Progenitor cell of endocrine pancreas (in vitro differentiated cells): ENCODE measurements around the gene FCN3. TPM values are rescaled to one million over a fixed set of nuclear protein-coding genes. Genes with fewer than 3 reads are reported as not detected.

Source experiments
- DNase-seq: peaks from one replicate; pipeline ENCODE4 v3.0.0; 2021; ENCODE audit warnings: low spot score; ENCODE audit not compliant: unreplicated experiment
- H3K27ac Mint-ChIP-seq: 2 replicates; pipeline ENCODE4 v1.8.0; 2021; ENCODE audit warnings: mild to moderate bottlenecking, moderate library complexity, mixed read lengths
- H3K27me3 Mint-ChIP-seq: 2 replicates; pipeline ENCODE4 v1.8.0; 2021; ENCODE audit warnings: mixed read lengths
- H3K36me3 Mint-ChIP-seq: 2 replicates; pipeline ENCODE4 v1.8.0; 2022; ENCODE audit warnings: mixed read lengths; ENCODE audit not compliant: insufficient read depth
- H3K4me1 Mint-ChIP-seq: 2 replicates; pipeline ENCODE4 v1.8.0; 2021; ENCODE audit warnings: low read depth, mixed read lengths
- H3K4me3 Mint-ChIP-seq: 2 replicates; pipeline ENCODE4 v1.8.0; 2021; ENCODE audit warnings: low read depth, mild to moderate bottlenecking, moderate library complexity, mixed read lengths
- H3K9me3 Mint-ChIP-seq: 2 replicates; pipeline ENCODE4 v1.8.0; 2021; ENCODE audit warnings: low read depth, mixed read lengths
- CTCF ChIP-seq: fragments of 200-600 bp; sonication (generic); IDR thresholded peaks from one replicate; pipeline ENCODE4 v1.5.0; 2021; ENCODE audit warnings: antibody characterized with exemption, mild to moderate bottlenecking; ENCODE audit not compliant: unreplicated experiment
- total RNA-seq: library from RNA; stranded (reverse); gene quantifications from 2 replicates; pipeline ENCODE4 v1.2.1, GENCODE V29; 2021

The FCN3 gene
- total RNA-seq, 1 donor from 2014 or later = not detected

GRCh38 chr1:27380766-27381733 is 6.4 kb upstream of the FCN3 start:
- Mint-ChIP-seq H3K27me3 (peaks cover 24% of the 10 kb centered on the region), H3K4me3 (no peak overlapping the region), H3K36me3 (no peaks in the 10 kb centered on the region), H3K4me1 (no peaks in the 10 kb centered on the region), H3K9me3 (no peaks in the 10 kb centered on the region), H3K27ac (no peak overlapping the region)
- no peak for DNase-seq
- no peak for TF ChIP-seq CTCF

GRCh38 chr1:27380224-27380623 is 5.6 kb upstream of the FCN3 start:
- H3K9me3 Mint-ChIP-seq = no peaks in the 10 kb centered on the region
- no peaks in the 10 kb centered on the region for H3K4me1 Mint-ChIP-seq
- DNase-seq = no peak
- H3K4me3 Mint-ChIP-seq = no peak overlapping the region
- no peak for TF ChIP-seq CTCF
- no peak overlapping the region for H3K27ac Mint-ChIP-seq
- H3K36me3 Mint-ChIP-seq = no peaks in the 10 kb centered on the region
- peaks cover 26% of the 10 kb centered on the region for H3K27me3 Mint-ChIP-seq

- no peaks in the 10 kb centered on the region for H3K36me3 Mint-ChIP-seq
- no peak for TF ChIP-seq CTCF
- no peaks in the 10 kb centered on the region for H3K4me1 Mint-ChIP-seq
- peaks cover 27% of the 10 kb centered on the region for H3K27me3 Mint-ChIP-seq
- H3K9me3 Mint-ChIP-seq = no peaks in the 10 kb centered on the region
- DNase-seq = no peak
- no peak overlapping the region for H3K4me3 Mint-ChIP-seq
- H3K27ac Mint-ChIP-seq = no peak overlapping the region
Measured at GRCh38 chr1:27379564-27380122, 5.0 kb upstream of the FCN3 start.

- no peaks in the 10 kb centered on the region for H3K36me3 Mint-ChIP-seq
Measured at GRCh38 chr1:27377760-27378495, 3.3 kb upstream of the FCN3 start.

More at GRCh38 chr1:27377760-27378495, 3.3 kb upstream of the FCN3 start:
- no peak for DNase-seq
- H3K4me3 Mint-ChIP-seq = no peak overlapping the region
- H3K27ac Mint-ChIP-seq = no peak overlapping the region
- no peaks in the 10 kb centered on the region for H3K9me3 Mint-ChIP-seq
- peaks cover 30% of the 10 kb centered on the region for H3K27me3 Mint-ChIP-seq
- H3K4me1 Mint-ChIP-seq = no peaks in the 10 kb centered on the region
- no peak for TF ChIP-seq CTCF
